MCF 10A (cell line): ENCODE results near the gene HS1BP3. TPM values are rescaled to one million over a fixed set of nuclear protein-coding genes. Genes with fewer than 3 reads are reported as not detected.

Experiments
- BruUV-seq: library from RNA; stranded (reverse); fragments of 400-500 nt; replicated peaks from 2 replicates; lab custom pipeline; 2021; lab: Mats Ljungman, UMichigan
- CTCF ChIA-PET: fragments of 300-600 bp; sonication (Branson Sonifier 250); formaldehyde crosslinking; extraction: SDS; loops from one replicate; lab custom pipeline; 2021; ENCODE audit warnings: antibody characterized with exemption, inconsistent platforms; lab: Yijun Ruan, JAX
- POLR2A ChIA-PET: fragments of 300-600, 350-650 bp; sonication (Branson Sonifier 250); formaldehyde crosslinking; extraction: SDS; loops from one replicate; lab custom pipeline; 2020; ENCODE audit warnings: antibody characterized with exemption, inconsistent platforms; lab: Yijun Ruan, JAX
- DNase-seq: peaks from one replicate; pipeline ENCODE4 v3.0.0-alpha.2; 2018; ENCODE audit not compliant: unreplicated experiment
- H3K27ac Mint-ChIP-seq: one replicate; pipeline ENCODE4 v1.8.0; 2022; ENCODE audit warnings: mild to moderate bottlenecking, low read depth, mixed read lengths; ENCODE audit not compliant: unreplicated experiment
- H3K27me3 Mint-ChIP-seq: one replicate; pipeline ENCODE4 v1.8.0; 2022; ENCODE audit warnings: mixed read lengths; ENCODE audit not compliant: insufficient read depth, unreplicated experiment
- H3K36me3 Mint-ChIP-seq: one replicate; pipeline ENCODE4 v1.8.0; 2022; ENCODE audit warnings: mild to moderate bottlenecking, moderate library complexity, mixed read lengths; ENCODE audit not compliant: insufficient read depth, unreplicated experiment
- H3K4me1 Mint-ChIP-seq: one replicate; pipeline ENCODE4 v1.8.0; 2022; ENCODE audit warnings: mixed read lengths; ENCODE audit not compliant: insufficient read depth, unreplicated experiment
- H3K4me3 Mint-ChIP-seq: one replicate; pipeline ENCODE4 v1.8.0; 2022; ENCODE audit warnings: mild to moderate bottlenecking, moderate library complexity, mixed read lengths; ENCODE audit not compliant: unreplicated experiment
- H3K9me3 Mint-ChIP-seq: one replicate; pipeline ENCODE4 v1.8.0; 2022; ENCODE audit warnings: mixed read lengths; ENCODE audit not compliant: unreplicated experiment
- CTCF ChIP-seq: fragments of 200-600 bp; IDR thresholded peaks from one replicate; pipeline ENCODE4 v1.8.0; 2022; ENCODE audit warnings: antibody characterized with exemption, mild to moderate bottlenecking; ENCODE audit not compliant: unreplicated experiment
- intact Hi-C: fragments of 100-400 bp; cut with micrococcal nuclease; formaldehyde crosslinking; loops from 2 replicates; pipeline ENCODE4 v1.14.1; 2022
- total RNA-seq: library from RNA; stranded (reverse); gene quantifications from 2 replicates; pipeline ENCODE4 v1.2.3, GENCODE V29; 2022

Gene HS1BP3
- total RNA-seq, 1 experiment from 2014 or later, result 10.0 TPM

- CTCF ChIA-PET, result interaction anchor here (0.7 kb wide), 1 partner anchor 18 kb away, joined by 3 read pairs; no protein-coding TSS in a partner anchor
- Mint-ChIP-seq H3K9me3 (no peaks in the 10 kb centered on the region), H3K27ac (no peak overlapping the region), H3K4me3 (no peak overlapping the region), H3K36me3 (no peaks in the 10 kb centered on the region), H3K27me3 (no peaks in the 10 kb centered on the region), H3K4me1 (peaks cover 23% of the 10 kb centered on the region)
- BruUV-seq, result no TSS peak
- DNase-seq, result no peak
- intact Hi-C loops, result no loop called here
- no peak for TF ChIP-seq CTCF
- POLR2A ChIA-PET, result interaction anchor here (0.7 kb wide), 1 partner anchor 167 kb away, joined by 4 read pairs; no protein-coding TSS in a partner anchor
Measured at GRCh38 chr2:20583425-20583881, 67.4 kb downstream of the HS1BP3 start.

- no peak overlapping the region for H3K4me3 Mint-ChIP-seq
- no peaks in the 10 kb centered on the region for H3K9me3 Mint-ChIP-seq
- no peak for TF ChIP-seq CTCF
- no TSS peak for BruUV-seq
- DNase-seq, result no peak
- H3K4me1 Mint-ChIP-seq, result peaks cover 31% of the 10 kb centered on the region
- H3K27me3 Mint-ChIP-seq, result no peaks in the 10 kb centered on the region
- intact Hi-C loops, result no loop called here
- CTCF ChIA-PET, result interaction anchor here (0.6 to 0.7 kb wide), 4 partner anchors 17 to 152 kb away, joined by 3 to 4 read pairs (median 3); no protein-coding TSS in a partner anchor
- no peak overlapping the region for H3K27ac Mint-ChIP-seq
- POLR2A ChIA-PET, result interaction anchor here (0.7 kb wide), 1 partner anchor 167 kb away, joined by 4 read pairs; no protein-coding TSS in a partner anchor
- H3K36me3 Mint-ChIP-seq, result no peaks in the 10 kb centered on the region
Measured at GRCh38 chr2:20582600-20583221, 68.2 kb downstream of the HS1BP3 start.

GRCh38 chr2:20580690-20581437, 70.0 kb downstream of the HS1BP3 start:
- ChIA-PET POLR2A (interaction anchor here (0.6 to 2.5 kb wide), 4 partner anchors 71 to 154 kb away, joined by 3 to 8 read pairs (median 4); no protein-coding TSS in a partner anchor), CTCF (interaction anchor here (1.0 to 1.2 kb wide), 4 partner anchors 26 to 140 kb away, joined by 3 to 7 read pairs (median 3); no protein-coding TSS in a partner anchor)
- no peak for DNase-seq
- BruUV-seq, result no TSS peak
- Mint-ChIP-seq H3K36me3 (peaks cover 4% of the 10 kb centered on the region), H3K27me3 (no peaks in the 10 kb centered on the region), H3K27ac (no peak overlapping the region), H3K4me3 (no peak overlapping the region), H3K9me3 (no peaks in the 10 kb centered on the region), H3K4me1 (peaks cover 45% of the 10 kb centered on the region)
- TF ChIP-seq CTCF, result no peak
- intact Hi-C loops, result no loop called here

- TF ChIP-seq CTCF, result no peak
- DNase-seq, result no peak
- intact Hi-C loops, result loop anchor here (10.0 kb wide), 1 partner anchor 75 kb away; no protein-coding TSS in a partner anchor
- Mint-ChIP-seq H3K4me1 (peaks cover 42% of the 10 kb centered on the region), H3K27ac (no peak overlapping the region), H3K36me3 (peaks cover 6% of the 10 kb centered on the region), H3K4me3 (no peak overlapping the region), H3K9me3 (no peaks in the 10 kb centered on the region), H3K27me3 (no peaks in the 10 kb centered on the region)
- ChIA-PET CTCF (interaction anchor here (0.6 to 1.6 kb wide), 5 partner anchors 9 to 138 kb away, joined by 3 to 7 read pairs (median 4); no protein-coding TSS in a partner anchor), POLR2A (interaction anchor here (0.9 to 2.5 kb wide), 7 partner anchors 11 to 158 kb away, joined by 3 to 8 read pairs (median 3); no protein-coding TSS in a partner anchor)
- BruUV-seq, result no TSS peak
Measured at GRCh38 chr2:20579866-20580265, 71.0 kb downstream of the HS1BP3 start.
